Naive B cell (primary cell): ENCODE measurements around the gene TANC1. TPM values are rescaled to one million over a fixed set of nuclear protein-coding genes. Genes with fewer than 3 reads are reported as not detected.

ENCODE experiments used
- ATAC-seq, 2 donors: fragments of 150-1000 bp; cut with Tn5 transposase; 2 replicates each; pipeline ENCODE4 v1.10.0; 2021; ENCODE audit warnings: low read depth in 2 of 2, mild to moderate bottlenecking in 2 of 2, moderate library complexity in 2 of 2
- DNase-seq: peaks from one replicate; pipeline ENCODE4 v3.0.0; 2022
- H3K27ac Mint-ChIP-seq, 6 donors: one replicate each; pipeline ENCODE4 v1.8.0; 2020 to 2022; ENCODE audit warnings: mild to moderate bottlenecking in 6 of 6, mixed read lengths in 6 of 6, moderate library complexity in 5 of 6, inconsistent platforms in 2 of 6
- H3K27me3 Mint-ChIP-seq, 3 donors: one replicate each; pipeline ENCODE4 v1.8.0; 2021 to 2022; ENCODE audit warnings: mixed read lengths in 3 of 3, mild to moderate bottlenecking in 1 of 3
- H3K36me3 Mint-ChIP-seq, 2 donors: one replicate each; pipeline ENCODE4 v1.8.0; 2020 to 2022; ENCODE audit warnings: mixed read lengths in 2 of 2, inconsistent platforms in 1 of 2, mild to moderate bottlenecking in 1 of 2
- H3K4me1 Mint-ChIP-seq, 3 donors: one replicate each; pipeline ENCODE4 v1.8.0; 2020 to 2022; ENCODE audit warnings: mixed read lengths in 3 of 3, inconsistent platforms in 1 of 3, mild to moderate bottlenecking in 1 of 3, moderate library complexity in 1 of 3
- H3K4me3 Mint-ChIP-seq, 8 donors: one replicate each; pipeline ENCODE4 v1.8.0; 2020 to 2022; ENCODE audit warnings: mild to moderate bottlenecking in 8 of 8, mixed read lengths in 8 of 8, moderate library complexity in 8 of 8, inconsistent platforms in 2 of 8
- H3K9me3 Mint-ChIP-seq, 7 donors: one replicate each; pipeline ENCODE4 v1.8.0; 2020 to 2022; ENCODE audit warnings: mixed read lengths in 7 of 7, mild to moderate bottlenecking in 5 of 7, inconsistent platforms in 2 of 7, moderate library complexity in 1 of 7
- polyA plus RNA-seq, 6 donors: library from polyadenylated mRNA; unstranded; fragments of 300-500 nt; fragmentation: Illumina TruSeq; gene quantifications; one replicate each; pipeline ENCODE4 v1.2.3, GENCODE V29; 2021; ENCODE audit warnings: low read depth in 6 of 6

Gene TANC1
- polyA plus RNA-seq, 6 donors from 2014 or later: 0.05 to 0.16 (median 0.09) TPM; not detected in 2

DNA sequence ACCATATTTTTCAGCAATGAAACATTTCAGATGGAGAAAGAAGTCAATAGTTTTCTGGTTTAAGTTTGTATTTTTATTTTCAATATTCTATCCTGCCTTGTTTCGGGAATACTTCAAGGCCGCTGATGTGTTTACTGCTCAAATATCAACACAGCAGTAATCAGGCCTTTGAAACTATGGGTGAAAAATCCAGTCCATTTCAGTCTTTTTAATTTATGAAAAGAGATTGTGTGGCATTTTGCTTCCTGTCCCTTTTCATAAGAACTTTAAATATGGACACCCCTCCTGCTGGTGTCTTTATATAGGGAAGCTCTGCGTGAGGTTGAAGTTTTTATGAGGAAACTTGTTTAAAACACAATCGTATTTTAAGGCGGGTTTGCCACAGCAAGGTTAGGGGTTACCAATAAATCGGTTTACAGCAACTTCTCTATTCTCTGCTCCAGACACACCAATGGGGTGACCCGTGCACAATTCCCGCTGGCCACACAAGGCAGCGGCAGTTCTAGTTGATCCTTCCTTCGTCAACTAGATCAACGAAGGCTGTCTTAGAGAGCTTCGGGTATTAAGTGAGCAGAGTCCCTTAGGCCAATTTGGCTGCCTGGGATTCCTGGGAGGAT, 1.2 kb upstream of the TANC1 start:
- DNase-seq (no peak), ATAC-seq (no peak)
- Mint-ChIP-seq H3K9me3 (peaks cover 0 to 3% (median 0%) of the 10 kb centered on the region in 7 donors), H3K4me3 (peak overlapping the region in 7 of 8 donors; percentile 76 to 86 (median 83)), H3K27me3 (peaks cover 49 to 59% (median 52%) of the 10 kb centered on the region in 3 donors), H3K27ac (no peak overlapping the region), H3K36me3 (no peaks in the 10 kb centered on the region), H3K4me1 (peaks cover 12 to 21% (median 17%) of the 10 kb centered on the region in 3 donors)

DNA sequence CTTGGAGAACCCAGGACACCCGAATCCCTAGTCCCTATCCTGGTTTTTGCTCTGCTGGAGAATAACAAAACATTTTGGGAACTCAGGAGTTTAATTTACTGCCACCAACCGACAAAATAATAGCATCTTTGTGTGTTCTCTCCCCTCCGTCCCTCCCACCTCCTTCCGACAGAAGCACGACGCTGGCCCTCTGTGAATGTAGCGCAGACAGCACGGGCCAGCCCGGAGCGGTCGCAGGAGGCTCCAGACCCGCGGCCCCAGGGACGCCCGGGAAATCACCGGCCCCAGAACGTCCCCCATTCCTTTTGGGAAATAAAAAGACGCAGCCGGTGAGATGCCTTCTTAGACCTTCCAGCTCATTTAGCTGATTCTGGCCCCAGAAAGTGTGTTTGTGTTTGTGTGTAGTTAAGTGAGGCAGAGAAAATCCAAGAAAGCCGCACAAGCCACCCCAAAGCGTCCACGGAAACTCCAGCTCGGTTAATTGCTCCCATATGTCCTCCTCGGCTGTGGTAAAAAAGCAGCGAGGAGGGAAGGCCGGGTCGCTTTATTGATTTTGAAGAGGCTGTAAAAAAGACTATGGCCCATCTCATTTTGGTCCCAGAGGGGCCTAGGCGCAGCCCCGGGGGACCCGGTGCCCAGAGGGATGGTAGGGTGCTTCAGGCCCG, 577 bp upstream of the TANC1 start:
- Mint-ChIP-seq H3K27ac (peak overlapping the region in 1 of 6 donors; percentile 50), H3K27me3 (peaks cover 55 to 65% (median 58%) of the 10 kb centered on the region in 3 donors), H3K9me3 (no peaks in the 10 kb centered on the region), H3K36me3 (no peaks in the 10 kb centered on the region), H3K4me1 (peaks cover 12 to 21% (median 17%) of the 10 kb centered on the region in 3 donors), H3K4me3 (peak overlapping the region; percentile 76 to 86 (median 82))
- ATAC-seq (peak in 1 of 2 donors; percentile 35), DNase-seq (no peak)

DNA sequence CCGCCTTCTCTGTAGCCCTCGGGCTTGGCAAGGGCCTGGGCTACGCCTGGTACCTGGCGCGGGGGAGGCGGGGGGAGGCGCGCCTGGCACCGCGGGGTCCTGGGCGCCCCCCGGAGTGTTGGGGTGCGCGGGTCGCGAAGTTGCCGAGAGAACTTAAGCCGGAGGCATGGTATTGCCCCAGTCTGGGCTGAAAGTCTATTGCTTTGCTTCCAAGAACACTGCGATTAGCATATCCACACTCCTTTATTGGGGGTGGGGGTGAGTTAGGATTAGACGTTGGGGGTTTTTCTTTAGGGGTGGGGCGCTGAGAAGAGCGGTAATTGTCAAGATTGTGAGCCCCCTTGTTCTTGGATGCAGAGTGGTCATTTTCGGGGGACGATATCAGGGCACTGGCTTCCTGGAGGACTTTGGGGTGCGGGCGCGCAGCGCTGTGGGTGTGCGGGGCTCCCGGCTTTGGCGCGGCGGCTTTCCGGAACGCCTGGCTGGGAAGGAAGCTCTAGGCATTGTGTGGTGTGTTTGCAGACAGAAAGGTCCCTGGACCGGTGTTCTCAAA, 798 bp downstream of the TANC1 start:
- Mint-ChIP-seq H3K27me3 (peaks cover 62 to 68% (median 68%) of the 10 kb centered on the region in 3 donors), H3K27ac (peak overlapping the region in 1 of 6 donors; percentile 83), H3K36me3 (no peaks in the 10 kb centered on the region), H3K9me3 (no peaks in the 10 kb centered on the region), H3K4me3 (peak overlapping the region; percentile 79 to 92 (median 88)), H3K4me1 (peaks cover 12 to 21% (median 17%) of the 10 kb centered on the region in 3 donors)
- DNase-seq: no peak
- peak; percentile 11 to 14 for ATAC-seq

DNA sequence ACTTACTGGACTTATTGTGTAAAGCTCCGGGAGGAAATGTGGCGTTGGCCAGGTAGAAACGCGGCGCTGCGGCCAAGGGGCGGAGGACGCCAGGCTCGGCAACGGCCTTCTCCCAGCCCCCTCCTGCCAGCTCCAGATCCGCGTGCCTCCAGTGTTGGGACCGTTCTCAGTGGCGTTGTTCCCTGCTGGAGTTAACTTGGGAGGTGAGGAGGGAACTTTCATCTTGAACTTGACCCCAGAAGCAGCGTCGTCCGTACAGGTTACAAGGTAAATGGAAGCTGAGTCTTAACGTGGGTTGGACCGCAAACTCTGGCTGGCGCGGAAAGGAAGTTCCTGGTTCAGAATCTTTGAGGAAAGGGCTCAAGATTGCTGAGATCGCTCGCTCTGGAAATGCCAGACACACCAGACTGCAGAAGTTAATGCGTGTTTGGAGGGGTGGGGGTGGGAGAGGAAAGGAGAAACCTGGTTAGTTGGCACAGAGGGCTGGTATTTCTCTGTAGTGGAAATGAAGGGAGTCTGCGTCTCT, 1.3 kb downstream of the TANC1 start:
- H3K36me3 Mint-ChIP-seq: no peaks in the 10 kb centered on the region
- H3K9me3 Mint-ChIP-seq: no peaks in the 10 kb centered on the region
- H3K27me3 Mint-ChIP-seq: peaks cover 62 to 68% (median 66%) of the 10 kb centered on the region in 3 donors
- H3K4me3 Mint-ChIP-seq: peak overlapping the region; percentile 79 to 92 (median 88)
- ATAC-seq (no peak), DNase-seq (no peak)
- H3K27ac Mint-ChIP-seq: peak overlapping the region in 1 of 6 donors; percentile 83
- peaks cover 12 to 21% (median 17%) of the 10 kb centered on the region in 3 donors for H3K4me1 Mint-ChIP-seq

DNA sequence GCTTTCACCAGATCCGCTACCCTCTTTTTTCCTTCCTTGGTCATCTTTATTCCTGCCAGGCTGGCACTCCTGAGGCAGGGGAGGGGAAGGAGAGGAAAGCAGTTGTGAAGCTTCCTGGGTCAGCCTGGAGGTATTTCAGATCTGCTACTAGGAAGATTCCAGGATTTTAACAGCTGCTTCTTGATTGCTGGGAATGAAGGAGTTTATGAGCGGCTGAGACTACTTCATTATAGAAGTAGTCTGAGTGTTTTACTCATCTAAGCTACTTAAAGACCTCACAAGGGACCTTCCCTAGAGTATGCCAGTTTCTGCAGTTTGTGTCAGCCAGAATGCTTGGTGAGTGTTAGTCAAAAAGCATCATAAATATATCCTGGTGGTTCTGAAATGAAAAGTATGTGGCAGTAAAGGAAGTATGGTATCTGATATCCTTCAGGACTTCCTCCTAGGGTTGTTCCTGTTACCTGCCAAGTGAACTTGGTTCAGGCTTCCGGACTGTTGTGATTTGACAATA, 1.9 kb downstream of the TANC1 start:
- Mint-ChIP-seq H3K36me3 (no peaks in the 10 kb centered on the region), H3K9me3 (no peaks in the 10 kb centered on the region), H3K4me3 (peak overlapping the region; percentile 79 to 92 (median 88)), H3K4me1 (peaks cover 12 to 21% (median 17%) of the 10 kb centered on the region in 3 donors), H3K27ac (no peak overlapping the region), H3K27me3 (peaks cover 61 to 68% (median 64%) of the 10 kb centered on the region in 3 donors)
- DNase-seq: no peak
- ATAC-seq: no peak

DNA sequence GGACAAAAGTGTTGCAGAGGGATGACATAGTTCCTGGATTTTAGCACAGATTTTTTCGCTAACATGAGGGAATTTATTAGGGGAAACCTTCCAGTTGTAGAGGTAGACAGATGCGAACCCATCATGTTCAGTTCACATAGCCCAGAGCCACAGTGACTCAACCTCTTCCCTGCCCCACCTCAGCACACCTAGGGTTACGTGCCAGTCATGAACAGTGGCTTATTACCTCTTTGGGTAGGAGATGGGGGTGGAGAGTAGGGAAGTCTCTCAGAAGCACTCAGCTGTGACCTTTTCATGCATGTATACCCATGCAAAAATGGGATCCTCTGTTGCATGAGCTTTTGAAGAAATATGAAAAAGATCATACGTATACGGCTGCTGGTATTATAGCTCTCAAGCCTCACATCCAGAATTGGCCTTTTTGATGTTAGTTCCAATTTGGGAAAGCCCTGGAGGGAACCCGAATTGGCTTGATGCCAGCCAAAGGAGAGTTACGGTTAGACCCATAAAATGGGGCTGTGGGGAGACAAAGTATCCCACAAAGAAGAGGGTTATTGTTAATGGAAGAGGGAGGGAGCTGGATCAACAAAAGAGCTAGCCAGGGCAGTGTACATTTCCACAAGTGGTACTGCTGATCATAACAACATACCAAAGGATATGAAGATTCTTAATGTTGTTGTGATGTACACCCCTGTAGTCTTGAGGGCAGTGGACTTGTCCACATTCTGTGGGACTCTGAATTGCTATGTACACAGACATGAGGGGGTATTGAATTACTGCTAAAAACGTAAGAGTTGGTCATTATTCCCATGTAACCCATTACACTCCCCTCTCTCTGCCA, 4.9 kb downstream of the TANC1 start:
- H3K27me3 Mint-ChIP-seq: peaks cover 46 to 62% (median 52%) of the 10 kb centered on the region in 3 donors
- H3K9me3 Mint-ChIP-seq: no peaks in the 10 kb centered on the region
- H3K4me3 Mint-ChIP-seq: no peak overlapping the region
- H3K27ac Mint-ChIP-seq: no peak overlapping the region
- peaks cover 12 to 14% (median 14%) of the 10 kb centered on the region in 3 donors for H3K4me1 Mint-ChIP-seq
- no peaks in the 10 kb centered on the region for H3K36me3 Mint-ChIP-seq
- no peak for DNase-seq
- ATAC-seq: no peak

DNA sequence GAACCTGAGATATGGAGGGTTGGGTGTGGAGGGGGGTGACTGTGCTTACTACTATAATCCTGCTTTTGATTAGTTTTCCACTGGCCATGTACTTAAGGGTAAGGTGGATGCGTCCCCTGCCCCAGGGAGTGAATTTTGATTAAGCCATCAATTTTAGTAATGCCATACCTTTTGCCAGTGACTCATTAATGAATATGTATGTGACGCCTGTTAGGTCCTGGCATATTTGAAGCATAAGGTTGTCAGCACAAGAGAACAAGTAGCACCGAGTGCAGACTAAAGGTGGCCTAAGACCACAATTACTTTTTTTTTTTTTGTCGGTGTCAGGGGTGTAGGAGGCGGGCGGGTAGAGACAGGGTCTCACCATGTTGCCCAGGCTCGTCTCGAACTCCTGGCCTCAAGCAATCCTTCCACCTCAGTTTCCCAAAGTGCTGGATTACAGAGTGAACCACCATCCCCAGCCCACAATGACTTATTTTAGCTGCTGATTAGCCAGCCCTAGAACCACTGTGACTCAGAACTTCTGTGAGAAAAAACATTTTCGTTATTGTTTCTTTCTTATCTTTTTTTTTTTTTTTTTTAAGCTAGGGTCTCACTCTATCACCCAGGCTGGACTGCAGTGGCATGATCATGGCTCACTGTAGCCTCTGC, 7.0 kb downstream of the TANC1 start:
- Mint-ChIP-seq H3K36me3 (no peaks in the 10 kb centered on the region), H3K27ac (peak overlapping the region in 1 of 6 donors; percentile 21), H3K9me3 (no peaks in the 10 kb centered on the region), H3K4me3 (no peak overlapping the region), H3K27me3 (peaks cover 31 to 52% (median 37%) of the 10 kb centered on the region in 3 donors), H3K4me1 (peaks cover 1 to 2% (median 2%) of the 10 kb centered on the region in 3 donors)
- DNase-seq (no peak), ATAC-seq (no peak)

DNA sequence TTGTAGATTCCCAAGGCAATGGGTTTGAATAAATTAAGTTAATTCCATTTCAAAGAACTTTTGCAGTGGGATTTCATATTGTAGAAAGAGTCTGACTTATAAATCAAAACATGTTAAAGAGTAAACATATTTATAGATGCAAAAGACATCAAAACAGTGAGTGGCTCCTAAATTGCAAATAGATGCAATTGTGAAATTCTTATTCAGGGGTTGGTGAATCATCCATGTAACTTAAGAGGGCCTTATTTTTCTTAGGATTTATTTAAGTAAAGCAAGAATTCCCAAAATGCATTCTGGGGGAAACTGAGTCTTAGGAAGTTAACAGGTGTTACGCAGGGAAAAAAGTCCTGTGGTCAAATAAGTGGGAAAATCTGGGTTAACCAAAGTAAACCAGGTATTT, 11.3 kb downstream of the TANC1 start:
- Mint-ChIP-seq H3K27me3 (peaks cover 0 to 15% (median 0%) of the 10 kb centered on the region in 3 donors), H3K27ac (no peak overlapping the region), H3K4me3 (no peak overlapping the region), H3K4me1 (no peaks in the 10 kb centered on the region), H3K36me3 (no peaks in the 10 kb centered on the region), H3K9me3 (no peaks in the 10 kb centered on the region)
- DNase-seq: no peak
- no peak for ATAC-seq

DNA sequence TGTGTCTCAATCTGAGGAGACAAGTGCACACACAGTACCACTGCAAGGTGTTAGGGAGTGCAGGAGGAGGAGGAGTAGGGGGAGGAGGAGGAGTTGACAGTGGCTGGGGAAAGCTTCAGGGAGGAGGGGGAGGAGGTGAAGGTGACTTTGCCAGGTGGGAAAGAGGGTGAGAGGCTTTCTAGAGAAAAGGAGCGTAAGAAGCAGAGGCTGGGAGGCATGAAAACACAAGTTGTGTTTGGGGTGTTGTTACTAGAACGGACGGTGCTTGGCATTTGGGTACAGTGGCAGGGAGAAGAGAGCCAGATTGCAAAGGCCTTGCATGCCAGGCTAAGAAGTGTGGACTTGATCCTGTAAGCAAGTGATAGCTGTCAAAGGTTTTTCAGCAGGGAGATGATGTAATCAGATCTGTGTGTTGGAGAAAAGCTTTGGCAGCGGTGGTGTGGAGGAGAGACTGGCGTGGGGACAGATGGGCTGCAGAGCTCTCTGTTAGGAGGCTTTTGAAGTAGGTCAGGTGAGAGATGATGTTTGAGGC, 16.2 kb downstream of the TANC1 start:
- peak overlapping the region in 1 of 6 donors; percentile 63 for H3K27ac Mint-ChIP-seq
- ATAC-seq (no peak), DNase-seq (no peak)
- H3K9me3 Mint-ChIP-seq: no peaks in the 10 kb centered on the region
- H3K4me3 Mint-ChIP-seq: peak overlapping the region in 1 of 8 donors; percentile 11
- H3K4me1 Mint-ChIP-seq: no peaks in the 10 kb centered on the region
- H3K27me3 Mint-ChIP-seq: peaks cover 3 to 9% (median 7%) of the 10 kb centered on the region in 3 donors
- no peaks in the 10 kb centered on the region for H3K36me3 Mint-ChIP-seq

DNA sequence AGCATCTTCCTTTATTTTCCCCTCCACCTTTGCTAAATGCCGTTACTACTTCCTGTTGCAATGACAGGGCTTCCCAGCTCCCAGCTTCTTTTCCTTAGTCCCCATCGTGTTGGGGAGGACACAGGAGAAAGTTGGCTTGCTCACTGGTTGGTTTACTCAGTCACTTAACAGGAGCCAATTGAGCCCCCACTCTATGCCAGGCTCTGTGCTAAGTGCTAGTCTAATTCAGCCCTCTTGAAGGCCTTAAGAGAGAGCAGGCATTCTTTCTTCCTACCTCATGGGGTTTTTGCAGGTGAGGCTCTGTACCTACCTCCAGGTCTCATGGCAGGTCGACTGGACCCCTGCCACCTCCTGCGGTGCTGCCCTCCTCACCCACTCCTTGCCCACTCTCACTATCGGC, 20.1 kb downstream of the TANC1 start:
- Mint-ChIP-seq H3K4me3 (no peak overlapping the region), H3K9me3 (peaks cover 0 to 2% (median 0%) of the 10 kb centered on the region in 7 donors), H3K4me1 (no peaks in the 10 kb centered on the region), H3K27ac (no peak overlapping the region), H3K36me3 (no peaks in the 10 kb centered on the region), H3K27me3 (peaks cover 7 to 16% (median 9%) of the 10 kb centered on the region in 3 donors)
- ATAC-seq (no peak), DNase-seq (no peak)

DNA sequence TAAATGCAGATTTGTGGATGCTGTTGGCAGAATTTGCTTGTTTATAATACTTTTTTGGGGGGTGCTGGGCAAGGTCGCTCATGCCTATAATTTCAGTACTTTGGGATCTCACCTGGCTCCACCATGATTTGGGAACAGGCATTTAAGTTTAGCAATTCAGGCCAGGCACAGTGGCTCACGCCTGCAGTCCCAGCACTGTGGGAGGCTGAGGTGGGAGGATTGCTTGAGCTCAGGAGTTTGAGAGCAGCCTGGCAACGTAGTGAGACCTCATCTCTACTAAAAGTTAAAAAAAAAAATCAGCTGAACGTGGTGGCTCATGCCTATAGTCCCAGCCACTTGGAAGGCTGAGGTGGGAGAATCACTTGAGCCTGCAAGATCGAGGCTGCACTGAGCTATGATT, 20.7 kb downstream of the TANC1 start:
- Mint-ChIP-seq H3K27me3 (peaks cover 7 to 16% (median 9%) of the 10 kb centered on the region in 3 donors), H3K27ac (no peak overlapping the region), H3K4me3 (no peak overlapping the region), H3K9me3 (peaks cover 0 to 2% (median 0%) of the 10 kb centered on the region in 7 donors), H3K4me1 (no peaks in the 10 kb centered on the region), H3K36me3 (no peaks in the 10 kb centered on the region)
- no peak for ATAC-seq
- DNase-seq: no peak
